Mucosa of gallbladder (tissue), 1 donor: ENCODE measurements around the gene UBR1. TPM values are rescaled to one million over a fixed set of nuclear protein-coding genes. Genes with fewer than 3 reads are reported as not detected.
"Not testable (repeated sequence)": the region's sequence is repeated elsewhere in the genome, so short reads cannot be mapped to it uniquely, and the experiment has no call there.

Experiments used
- DNase-seq: peaks from one replicate; pipeline ENCODE4 v3.0.0-alpha.2; 2020; ENCODE audit warnings: low spot score
- total RNA-seq: library from RNA; stranded (reverse); gene quantifications from one replicate; pipeline ENCODE4 v1.2.1, GENCODE V29; 2021
- donor health status: DM: no; HTN: no; CAD: no.

The UBR1 gene
- total RNA-seq, 1 donor from 2014 or later, result 31.1 TPM

DNA sequence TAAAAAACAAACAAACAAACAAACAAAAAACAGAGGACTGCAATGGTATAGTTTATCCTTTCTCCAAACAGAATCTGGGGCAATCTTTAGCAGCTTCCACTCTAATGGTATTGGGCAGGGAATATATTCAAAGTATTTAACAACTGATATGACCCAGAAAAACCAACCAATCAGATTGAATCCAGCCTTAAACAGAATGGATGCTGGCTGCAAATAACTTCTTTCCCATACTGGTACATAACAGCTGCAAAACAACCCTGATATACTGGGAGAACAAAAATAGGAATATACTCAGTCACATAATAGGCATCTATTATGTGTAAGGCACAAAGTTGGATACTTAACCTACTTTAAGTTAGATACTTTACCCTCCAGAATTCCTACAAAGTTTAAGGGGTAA, 49.1 kb downstream of the UBR1 start:
- no peak for DNase-seq

DNA sequence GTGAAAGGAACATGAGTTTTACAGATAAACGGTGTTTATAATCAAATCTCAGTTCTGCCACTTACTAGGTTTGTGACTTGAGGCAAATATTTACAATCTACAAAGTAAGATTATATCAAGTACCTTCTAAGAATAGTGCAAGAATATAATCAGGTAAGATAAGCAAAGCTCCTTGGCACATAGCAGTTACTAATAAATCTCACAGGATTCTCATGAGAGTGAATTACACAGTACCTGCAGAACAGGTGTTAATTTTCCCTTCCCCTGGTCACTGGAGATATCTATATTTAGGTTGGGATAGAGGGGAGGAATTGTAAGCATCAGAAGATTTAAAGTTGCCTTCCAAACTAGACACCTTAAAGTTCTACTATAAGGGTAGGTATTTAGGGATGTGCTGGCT, 53.0 kb downstream of the UBR1 start:
- no peak for DNase-seq

DNA sequence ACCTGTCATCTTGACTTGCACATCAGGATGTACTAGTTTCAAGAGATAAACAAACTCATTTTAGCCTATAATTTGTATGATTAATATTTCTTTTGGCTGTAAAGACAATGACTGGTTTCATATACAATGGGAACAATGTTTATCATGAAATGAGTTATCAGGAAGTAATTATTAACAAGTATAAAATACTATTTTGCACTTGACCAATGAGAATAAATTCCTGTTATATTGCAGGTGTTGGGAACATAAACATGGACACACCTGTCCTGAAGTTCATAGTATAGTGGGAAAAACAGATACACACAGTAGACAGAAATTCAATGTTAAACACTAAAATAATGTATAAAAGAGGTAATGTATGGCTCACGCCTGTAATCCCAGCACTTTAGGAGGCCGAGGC, 56.9 kb downstream of the UBR1 start:
- no peak for DNase-seq

DNA sequence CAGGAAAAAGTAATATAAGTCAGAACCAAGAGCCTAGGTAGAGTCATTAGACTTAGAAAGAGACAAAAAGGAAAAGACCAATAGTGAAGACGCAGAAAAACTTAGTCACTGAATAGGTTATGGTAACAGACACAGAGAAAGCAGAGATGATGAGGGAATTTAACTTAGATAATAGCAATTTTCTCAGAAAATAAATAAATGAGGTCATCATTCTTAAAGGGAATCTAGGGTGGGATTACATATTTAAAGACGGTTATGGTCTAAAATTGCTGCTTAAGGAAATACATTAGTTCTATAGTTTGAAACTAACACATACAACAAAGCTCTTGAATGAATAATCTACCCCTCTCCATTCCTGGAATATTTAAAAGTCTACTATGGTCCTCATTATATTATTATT, 59.4 kb downstream of the UBR1 start:
- DNase-seq, result no peak

DNA sequence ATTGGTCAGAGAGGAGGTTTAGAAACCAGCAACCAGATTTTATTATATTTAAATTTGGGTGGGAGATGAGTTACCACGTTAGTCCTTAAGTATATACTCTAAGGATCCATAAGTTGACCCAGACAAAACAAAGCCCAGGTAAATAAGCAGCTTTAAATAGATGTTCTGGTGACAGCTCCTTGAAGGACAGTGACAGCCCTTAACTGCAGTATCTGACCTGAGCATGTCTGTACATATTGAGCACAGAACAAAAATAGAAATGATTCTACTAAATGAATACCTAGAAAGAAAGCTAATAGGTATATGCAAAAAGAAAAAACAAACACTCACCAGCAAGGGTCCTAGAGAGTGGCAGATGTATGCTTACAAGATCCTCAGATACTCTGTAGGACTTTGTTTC, 63.0 kb downstream of the UBR1 start:
- no peak for DNase-seq

DNA sequence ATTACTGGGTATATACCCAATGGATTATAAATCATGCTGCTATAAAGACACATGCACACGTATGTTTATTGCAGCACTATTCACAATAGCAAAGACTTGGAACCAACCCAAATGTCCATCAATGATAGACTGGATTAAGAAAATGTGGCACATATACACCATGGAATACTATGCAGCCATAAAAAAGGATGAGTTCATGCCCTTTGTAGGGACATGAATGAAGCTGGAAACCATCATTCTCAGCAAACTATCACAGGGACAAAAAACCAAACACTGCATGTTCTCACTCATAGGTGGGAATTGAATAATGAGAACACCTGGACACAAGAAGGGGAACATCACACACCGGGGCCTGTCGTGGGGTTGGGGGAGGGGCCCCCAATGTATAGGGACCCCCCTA, 64.8 kb downstream of the UBR1 start:
- DNase-seq, result not testable (repeated sequence)

DNA sequence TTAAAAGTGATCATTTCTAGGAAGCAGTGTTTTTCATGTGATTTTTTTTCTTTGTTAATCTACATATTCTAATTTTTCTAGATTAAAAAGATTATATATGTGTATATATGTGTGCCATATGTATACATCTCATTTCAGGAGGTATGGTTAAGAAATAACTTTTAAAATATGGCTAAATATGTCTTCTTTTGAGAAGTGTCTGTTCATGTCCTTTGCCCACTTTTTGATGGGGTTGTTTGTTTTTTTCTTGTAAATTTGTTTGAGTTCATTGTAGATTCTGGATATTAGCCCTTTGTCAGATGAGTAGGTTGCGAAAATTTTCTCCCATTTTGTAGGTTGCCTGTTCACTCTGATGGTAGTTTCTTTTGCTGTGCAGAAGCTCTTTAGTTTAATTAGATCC, 70.6 kb downstream of the UBR1 start:
- not testable (repeated sequence) for DNase-seq

DNA sequence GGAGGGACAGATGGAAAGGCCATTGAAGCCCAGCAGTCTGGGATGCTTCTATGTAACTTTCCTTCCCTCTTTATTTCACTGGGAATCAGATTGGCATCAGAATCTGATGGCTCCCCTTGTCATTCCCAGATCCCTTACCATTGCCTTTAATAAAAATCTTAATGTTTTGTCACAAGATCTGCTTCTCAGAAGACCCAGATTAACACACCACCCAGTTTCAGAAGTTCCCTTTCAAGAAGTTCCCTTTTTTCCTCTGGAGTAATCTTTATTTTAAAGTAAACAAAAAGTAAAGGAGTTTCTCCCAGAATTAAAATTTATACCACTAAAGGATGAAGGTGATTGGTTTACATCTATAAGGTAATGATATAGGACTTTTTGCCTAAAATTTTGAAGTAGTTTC, 76.4 kb downstream of the UBR1 start:
- DNase-seq, result no peak

DNA sequence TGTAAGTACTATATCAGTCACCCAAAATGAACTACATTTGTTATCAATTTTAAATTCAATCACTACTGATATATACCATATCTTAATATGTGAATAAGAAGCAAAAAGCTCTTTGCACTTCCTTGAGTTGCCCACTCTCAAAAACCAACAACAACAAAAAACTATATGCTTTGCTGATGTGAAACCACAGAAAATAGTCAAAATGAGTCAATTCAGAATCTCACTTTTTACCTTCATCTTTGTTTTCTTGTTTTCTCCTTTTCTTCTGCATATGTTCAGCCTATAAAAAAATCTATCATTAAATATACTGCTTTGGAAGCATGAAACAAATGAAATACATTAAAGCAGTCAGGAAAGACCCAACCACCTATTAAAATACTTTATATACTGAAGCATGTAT, 80.7 kb downstream of the UBR1 start:
- no peak for DNase-seq

DNA sequence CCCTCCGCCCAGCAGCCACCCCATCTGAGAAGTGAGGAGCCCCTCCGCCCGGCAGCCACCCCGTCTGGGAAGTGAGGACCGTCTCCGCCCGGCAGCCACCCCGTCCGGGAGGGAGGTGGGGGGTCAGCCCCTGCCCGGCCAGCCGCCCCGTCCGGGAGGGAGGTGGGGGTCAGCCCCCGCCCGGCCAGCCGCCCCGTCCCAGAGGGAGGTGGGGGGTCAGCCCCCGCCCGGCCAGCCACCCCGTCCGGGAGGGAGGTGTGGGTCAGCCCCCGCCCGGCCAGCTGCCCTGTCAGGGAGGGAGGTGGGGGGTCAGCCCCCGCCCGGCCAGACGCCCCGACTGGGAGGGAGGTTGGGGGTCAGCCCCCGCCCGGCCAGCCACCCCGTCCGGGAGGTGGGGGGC, 91.2 kb downstream of the UBR1 start:
- not testable (repeated sequence) for DNase-seq

DNA sequence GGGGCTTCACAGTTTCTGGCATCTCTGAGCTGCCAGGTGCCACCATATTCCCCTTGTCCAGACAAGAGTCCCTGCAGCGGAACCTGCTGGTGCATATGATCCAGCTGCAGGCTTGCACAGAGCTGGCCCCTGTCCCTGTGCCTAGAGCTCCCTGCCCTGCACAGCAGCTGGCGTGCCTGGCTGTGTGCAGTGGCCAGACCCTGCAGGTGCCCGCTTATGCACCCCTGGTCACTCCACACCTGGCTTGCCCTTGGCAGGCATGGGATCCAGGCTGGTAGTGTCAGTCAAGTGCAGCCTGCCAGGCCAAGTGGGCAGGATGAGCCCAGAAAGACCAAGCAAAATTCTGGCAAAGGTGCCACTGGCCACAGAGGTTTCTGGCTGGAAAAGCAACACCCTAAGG, 96.6 kb downstream of the UBR1 start:
- DNase-seq, result no peak

DNA sequence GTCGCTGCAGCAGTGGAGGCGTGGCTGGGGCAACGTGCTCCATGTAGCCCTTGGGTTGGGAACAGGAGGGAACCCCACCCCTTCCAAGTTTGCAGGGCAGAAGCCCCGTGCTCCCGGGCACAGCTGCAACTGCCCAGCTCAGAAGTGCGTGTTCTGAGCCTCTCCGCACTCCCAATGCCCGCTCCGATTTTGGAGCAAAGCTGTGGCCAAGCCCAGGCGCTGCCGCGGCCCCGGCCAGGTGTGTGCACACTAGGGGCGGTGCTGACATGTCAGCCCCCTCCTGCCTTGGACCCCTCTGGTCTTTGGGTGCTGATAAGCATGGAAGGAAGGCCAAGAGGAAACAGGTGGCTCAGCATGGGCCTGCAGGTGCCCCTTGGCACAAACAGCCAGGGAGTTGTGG, 97.7 kb downstream of the UBR1 start:
- no peak for DNase-seq

DNA sequence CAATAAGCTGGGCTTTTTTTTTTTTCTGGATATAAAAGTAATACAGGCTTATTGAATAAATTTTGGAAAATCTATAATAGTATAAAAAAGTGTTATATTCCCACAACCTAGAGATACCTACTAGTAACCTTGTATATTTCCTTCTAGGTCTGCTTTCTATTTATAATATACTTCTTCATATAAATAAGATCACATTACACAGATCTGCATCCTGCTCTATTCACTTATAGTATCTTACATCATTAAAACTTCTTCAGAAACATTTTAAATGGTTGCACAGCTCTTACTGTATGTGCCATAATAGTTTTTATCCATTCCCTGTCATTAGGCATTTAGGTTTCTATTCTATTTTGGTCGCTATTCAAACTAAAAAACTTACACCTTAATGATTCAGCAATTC, 98.3 kb downstream of the UBR1 start:
- no peak for DNase-seq

DNA sequence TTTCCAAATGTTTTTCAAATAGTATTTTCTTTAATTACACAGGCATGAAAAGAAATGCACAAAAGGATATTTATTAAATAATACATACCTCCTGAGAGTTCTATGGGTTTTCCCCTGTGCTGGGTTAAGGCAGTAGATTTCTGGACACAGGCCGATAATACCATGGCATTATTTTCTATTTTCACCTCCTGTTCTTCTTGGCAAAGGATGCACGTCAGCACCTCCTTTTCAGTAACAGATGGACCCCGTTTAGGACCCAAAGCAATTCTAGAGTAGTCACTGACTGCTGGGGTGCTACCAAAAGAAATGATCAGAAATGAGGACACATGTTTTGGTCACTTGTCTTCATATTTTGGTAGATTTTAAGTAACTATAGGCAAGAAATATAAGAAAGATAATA, 98.8 kb downstream of the UBR1 start:
- no peak for DNase-seq

DNA sequence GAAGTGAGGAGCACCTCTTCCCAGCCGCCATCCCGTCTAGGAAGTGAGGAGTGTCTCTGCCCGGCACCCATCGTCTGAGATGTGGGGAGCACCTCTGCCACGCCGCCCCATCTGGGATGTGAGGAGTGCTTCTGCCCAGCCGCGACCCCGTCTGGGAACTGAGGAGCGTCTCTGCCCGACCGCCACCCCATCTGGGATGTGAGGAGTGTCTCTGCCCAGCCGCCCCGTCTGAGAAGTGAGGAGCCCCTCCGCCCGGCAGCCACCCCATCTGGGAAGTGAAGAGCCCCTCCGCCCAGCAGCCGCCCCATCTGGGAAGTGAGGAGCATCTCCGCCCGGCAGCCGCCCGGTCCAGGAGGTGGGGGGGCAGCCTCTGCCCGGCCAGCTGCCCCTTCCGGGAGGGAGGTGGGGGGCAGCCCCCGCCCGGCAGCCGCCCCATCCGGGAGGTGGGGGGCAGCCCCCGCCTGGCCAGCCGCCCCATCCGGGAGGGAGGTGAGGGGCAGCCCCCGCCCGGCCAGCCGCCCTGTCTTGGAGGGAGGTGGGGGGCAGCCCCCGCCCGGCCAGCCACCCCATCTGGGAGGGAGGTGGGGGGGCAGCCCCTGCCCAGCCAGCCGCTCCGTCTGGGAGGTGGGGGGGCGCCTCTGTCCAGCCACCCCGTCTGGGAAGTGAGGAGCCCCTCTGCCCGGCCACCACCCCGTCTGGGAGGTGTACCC, 100.8 kb downstream of the UBR1 start:
- not testable (repeated sequence) for DNase-seq

DNA sequence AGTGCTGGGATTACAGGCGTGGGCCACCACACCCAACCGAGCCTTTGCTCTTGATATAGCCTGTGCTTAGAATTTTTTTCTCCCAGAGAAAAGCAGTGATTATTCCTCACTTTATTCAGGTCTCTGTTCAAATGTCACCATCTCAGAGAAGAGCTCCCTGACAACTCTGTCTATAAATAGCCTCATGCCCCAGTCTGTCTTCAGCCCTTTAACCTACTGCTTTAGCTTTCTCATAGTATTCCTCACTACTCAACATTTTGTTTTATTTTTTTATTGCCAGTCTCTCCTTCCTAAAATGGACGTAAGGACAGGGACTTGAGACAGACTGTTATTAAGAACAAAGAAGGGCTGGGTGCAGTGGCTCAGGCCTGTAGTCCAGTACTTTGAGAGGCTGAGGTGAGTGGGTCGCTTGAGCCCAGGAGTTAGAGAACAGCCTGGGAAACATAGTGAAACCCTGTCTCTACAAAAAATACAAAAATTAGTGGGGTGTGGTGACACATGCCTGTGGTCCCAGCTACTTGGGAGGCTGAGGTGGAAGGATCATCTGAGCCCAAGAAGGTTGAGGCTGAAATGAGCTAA, 106.5 kb downstream of the UBR1 start:
- no peak for DNase-seq

DNA sequence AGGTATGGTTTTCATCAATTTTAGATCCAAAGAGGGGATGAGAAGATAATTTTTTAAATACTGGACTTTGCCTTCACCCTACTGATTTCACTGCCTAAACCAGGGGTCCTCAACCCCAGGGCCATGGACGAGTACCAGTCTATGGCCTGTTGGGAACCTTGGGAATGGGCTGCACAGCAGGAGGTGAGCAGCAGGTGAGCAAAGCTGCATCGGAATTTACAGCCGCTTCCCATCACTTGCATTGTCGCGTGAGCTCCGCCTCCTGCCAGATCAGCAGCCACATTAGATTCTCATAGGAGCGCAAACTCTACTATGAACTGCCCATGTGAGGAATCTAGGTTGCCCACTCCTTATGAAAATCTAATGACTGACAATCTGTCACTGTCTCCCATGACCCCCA, 109.0 kb downstream of the UBR1 start:
- no peak for DNase-seq

DNA sequence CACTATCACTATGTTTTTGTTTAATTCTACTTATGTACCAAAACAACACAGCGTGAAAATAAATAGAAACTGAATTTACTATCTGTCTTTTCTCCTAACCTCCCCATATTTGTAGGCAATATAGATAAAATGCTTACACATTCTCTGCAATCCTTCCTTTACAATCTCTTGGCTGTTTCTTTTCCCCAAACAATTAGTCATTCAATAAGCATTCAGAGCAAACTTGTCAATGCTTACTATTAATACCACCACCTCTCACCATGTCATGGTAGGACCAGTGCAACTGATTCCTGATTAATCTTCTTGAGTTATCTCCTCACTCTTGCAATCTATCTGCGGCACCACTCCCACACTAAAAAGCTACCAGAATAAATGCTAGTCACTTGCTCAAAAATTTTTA, 111.3 kb downstream of the UBR1 start:
- no peak for DNase-seq

DNA sequence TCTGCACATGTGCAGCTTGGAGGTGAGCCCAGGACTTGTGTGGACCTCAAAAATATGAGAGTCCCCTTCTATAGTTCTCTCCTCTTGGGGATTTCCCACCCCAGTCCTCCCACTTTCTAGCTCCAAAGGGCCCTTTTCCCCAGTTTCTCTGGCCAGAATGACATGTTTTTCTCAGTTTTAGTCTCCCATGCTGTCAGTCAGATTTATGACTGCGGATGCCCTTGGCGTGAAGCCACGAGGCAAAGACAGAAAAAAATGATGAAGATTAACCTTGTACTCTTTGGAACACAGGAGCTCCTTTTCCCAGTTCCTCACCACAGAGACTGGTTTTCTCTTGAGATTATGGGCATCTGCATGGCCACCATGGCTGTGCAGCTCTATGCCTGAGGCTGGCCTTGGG, 113.2 kb downstream of the UBR1 start:
- no peak for DNase-seq

DNA sequence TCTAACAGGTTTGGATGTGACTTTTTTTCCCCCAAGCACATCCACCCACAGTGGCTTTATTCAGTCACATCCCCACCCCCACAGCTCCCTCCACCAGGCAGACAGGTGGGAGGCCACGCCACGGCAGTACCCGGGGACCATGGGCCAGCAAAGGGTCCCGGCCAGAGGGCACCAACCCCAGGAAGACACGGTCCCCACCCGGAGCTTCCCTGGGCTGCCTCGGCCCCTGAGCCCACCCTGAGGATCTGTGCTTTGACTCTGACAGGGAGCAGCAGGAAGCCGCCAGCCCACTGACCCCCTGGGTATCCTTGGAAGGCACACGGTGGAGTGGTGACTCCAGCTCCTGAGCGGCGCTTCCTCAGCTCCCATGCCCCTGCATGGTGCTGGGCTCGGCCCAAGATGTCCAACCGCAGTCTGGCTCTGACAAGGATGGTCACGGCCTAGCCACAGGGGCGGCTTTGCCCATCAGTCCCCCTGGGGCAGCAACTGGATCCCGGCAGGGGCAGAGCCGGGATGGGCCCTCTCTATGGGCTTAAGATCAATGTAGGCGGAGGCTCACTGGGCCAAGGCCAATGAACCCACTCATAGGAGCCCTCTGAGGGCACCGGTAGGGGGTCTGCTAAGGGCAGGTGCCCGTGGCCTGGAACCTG, 119.0 kb downstream of the UBR1 start:
- DNase-seq, result no peak

DNA sequence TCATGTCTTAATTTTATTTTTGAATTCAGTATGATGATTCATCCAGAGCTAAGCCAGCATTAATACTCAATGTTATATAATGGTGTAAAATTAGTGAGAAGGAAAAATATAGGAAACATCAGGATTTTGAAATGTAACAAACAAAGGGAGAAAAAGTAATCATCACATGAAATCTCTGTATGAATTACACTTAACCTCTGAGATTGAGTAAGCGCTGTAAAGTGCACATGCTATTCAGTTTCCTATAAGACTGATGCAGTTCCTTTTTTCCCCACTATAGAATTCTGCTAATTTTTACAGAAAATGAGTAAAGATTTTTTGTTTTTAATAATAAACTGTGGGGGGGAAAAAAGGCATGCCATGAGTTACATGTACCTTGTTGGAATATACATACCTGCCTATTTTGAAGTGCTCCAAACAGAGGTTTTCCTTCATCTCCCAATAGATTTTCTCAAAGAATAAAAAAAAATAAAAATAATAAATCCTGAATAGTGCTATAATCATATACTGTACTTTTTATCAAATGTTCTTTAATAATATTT, 121.3 kb downstream of the UBR1 start:
- DNase-seq, result no peak

DNA sequence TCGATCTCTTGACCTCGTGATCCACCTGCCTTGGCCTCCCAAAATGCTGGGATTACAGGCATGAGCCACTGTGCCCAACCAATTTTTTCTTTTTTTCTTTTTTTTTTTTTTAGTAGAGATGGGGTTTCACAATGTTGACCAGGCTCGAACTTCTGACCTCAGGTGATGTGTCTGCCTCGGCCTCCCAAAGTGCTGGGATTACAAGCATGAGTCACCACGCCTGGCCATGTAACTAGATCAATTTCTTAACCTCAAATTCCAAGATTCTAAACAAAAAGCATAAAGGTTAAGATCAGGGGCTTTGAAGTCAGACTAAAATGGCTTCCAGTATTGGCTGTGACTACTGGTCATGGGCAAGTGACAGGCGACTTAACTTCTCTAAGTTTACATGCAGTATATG, 126.7 kb downstream of the UBR1 start:
- not testable (repeated sequence) for DNase-seq

DNA sequence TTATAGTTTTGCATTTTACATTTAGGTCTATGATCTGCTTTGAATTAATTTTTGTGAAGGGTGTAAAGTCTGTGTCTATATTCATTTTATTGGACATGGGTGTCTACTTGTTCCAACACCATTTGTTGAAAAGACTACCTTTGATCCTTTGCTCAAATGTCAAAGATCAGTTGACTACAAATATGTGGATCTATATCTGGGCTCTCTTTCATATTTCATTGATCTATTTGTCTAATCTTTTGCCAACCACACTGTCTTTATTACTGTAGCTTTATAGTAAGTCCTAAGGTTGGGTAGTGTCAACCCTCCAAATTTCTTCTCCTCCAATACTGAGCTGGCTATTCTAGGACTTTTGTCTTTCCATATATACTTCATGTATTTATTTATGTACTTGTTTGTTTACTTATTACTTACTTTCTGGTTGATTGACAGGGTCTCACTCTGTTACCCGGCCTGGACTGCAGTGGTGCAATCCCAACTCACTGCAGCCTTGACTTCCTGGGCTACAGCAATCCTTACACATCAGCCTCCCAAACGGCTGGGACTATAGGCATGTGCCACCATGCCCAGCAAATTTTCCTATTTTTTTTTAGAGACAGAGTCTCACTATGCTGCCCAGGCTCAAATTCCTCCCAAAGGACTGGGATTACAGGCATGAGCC, 131.5 kb downstream of the UBR1 start:
- DNase-seq, result no peak
